Neural cell (in vitro differentiated cells): ENCODE results near the gene SNX22. TPM values are rescaled to one million over a fixed set of nuclear protein-coding genes. Genes with fewer than 3 reads are reported as not detected.

Source experiments
- H2AFZ ChIP-seq: fragments of 200-600, 300-800 bp; sonication (generic), shearing (Covaris generic); 2 replicates; pipeline ENCODE4 v1.6.0; 2014; ENCODE audit warnings: low read depth, mild to moderate bottlenecking, antibody characterized with exemption, low read length, moderate library complexity
- H3F3A ChIP-seq: fragments of 200-600 bp; shearing (Covaris generic); 2 replicates; pipeline ENCODE4 v1.6.1; 2016; ENCODE audit warnings: mild to moderate bottlenecking, moderate library complexity, mixed read lengths, antibody characterized with exemption, low read length; ENCODE audit not compliant: insufficient read depth, poor library complexity, severe bottlenecking
- H3K27ac ChIP-seq: fragments of 200-600, 300-800 bp; sonication (generic), shearing (Covaris generic); 2 replicates; pipeline ENCODE4 v1.5.1; 2014; ENCODE audit warnings: mild to moderate bottlenecking, low read length, moderate library complexity
- H3K27me3 ChIP-seq: fragments of 300-800, 200-600 bp; sonication (generic), shearing (Covaris generic); 2 replicates; pipeline ENCODE4 v1.6.0; 2014; ENCODE audit warnings: mild to moderate bottlenecking, low read depth, low read length, moderate library complexity; ENCODE audit not compliant: insufficient read depth
- H3K36me3 ChIP-seq: fragments of 300-800, 200-600 bp; sonication (generic), shearing (Covaris generic); 2 replicates; pipeline ENCODE4 v1.5.1; 2014; ENCODE audit warnings: mild to moderate bottlenecking, antibody characterized with exemption, low read length, moderate library complexity; ENCODE audit not compliant: insufficient read depth
- H3K4me2 ChIP-seq: fragments of 300-800, 200-600 bp; sonication (generic), shearing (Covaris generic); 2 replicates; pipeline ENCODE4 v1.6.0; 2014; ENCODE audit warnings: mild to moderate bottlenecking, low read length
- H3K4me3 ChIP-seq: fragments of 300-800, 200-600 bp; sonication (generic), shearing (Covaris generic); 2 replicates; pipeline ENCODE4 v1.5.1; 2014; ENCODE audit warnings: mild to moderate bottlenecking, low read length, moderate library complexity
- H3K79me2 ChIP-seq: fragments of 200-600 bp; shearing (Covaris generic); replicated peaks from 2 replicates; pipeline ENCODE4 v1.6.0; 2014; ENCODE audit warnings: mild to moderate bottlenecking, low read length, moderate library complexity; ENCODE audit not compliant: insufficient read depth
- H3K9ac ChIP-seq: fragments of 300-800, 200-600 bp; sonication (generic), shearing (Covaris generic); 2 replicates; pipeline ENCODE4 v1.6.1; 2016; ENCODE audit warnings: mild to moderate bottlenecking, low read length, mixed read lengths
- H3K9me2 ChIP-seq: fragments of 200-600 bp; shearing (Covaris generic); 2 replicates; pipeline ENCODE4 v1.6.1; 2016; ENCODE audit warnings: mild to moderate bottlenecking, low read length, mixed read lengths; ENCODE audit not compliant: insufficient read depth
- H3K9me3 ChIP-seq: fragments of 200-600, 300-800 bp; sonication (generic), shearing (Covaris generic); 2 replicates; pipeline ENCODE4 v1.6.1; 2016; ENCODE audit warnings: mild to moderate bottlenecking, mixed run types, low read length, moderate library complexity, mixed read lengths
- H4K20me1 ChIP-seq: fragments of 200-600 bp; shearing (Covaris generic); 2 replicates; pipeline ENCODE4 v1.6.1; 2016; ENCODE audit warnings: mild to moderate bottlenecking, mixed run types; ENCODE audit not compliant: insufficient read depth
- EP300 ChIP-seq: fragments of 450-650 bp; conservative IDR thresholded peaks from 2 replicates; pipeline ENCODE4 v1.6.1; 2014; ENCODE audit warnings: antibody characterized with exemption, mild to moderate bottlenecking, moderate library complexity; ENCODE audit not compliant: poor library complexity, severe bottlenecking
- EZH2 ChIP-seq: fragments of 200-600, 300-800 bp; shearing (Covaris generic), sonication (generic); IDR thresholded peaks from 2 replicates; pipeline ENCODE4 v1.6.1; 2014; ENCODE audit warnings: antibody characterized with exemption, low read length, borderline replicate concordance, mild to moderate bottlenecking; ENCODE audit not compliant: insufficient read depth, poor library complexity, severe bottlenecking
- MXI1 ChIP-seq: fragments of 450-650 bp; conservative IDR thresholded peaks from 2 replicates; pipeline ENCODE4 v1.6.1; 2014; ENCODE audit warnings: antibody characterized with exemption, mild to moderate bottlenecking; ENCODE audit not compliant: poor library complexity, severe bottlenecking
- POLR2AphosphoS5 ChIP-seq: IDR thresholded peaks from 2 replicates; pipeline ENCODE4 v1.6.1; 2012
- RAD21 ChIP-seq: fragments of 450-650 bp; conservative IDR thresholded peaks from 2 replicates; pipeline ENCODE4 v1.6.1; 2014; ENCODE audit warnings: antibody characterized with exemption, mild to moderate bottlenecking, moderate library complexity
- SMC3 ChIP-seq: fragments of 450-650 bp; conservative IDR thresholded peaks from 2 replicates; pipeline ENCODE4 v1.6.1; 2014; ENCODE audit warnings: antibody characterized with exemption, mild to moderate bottlenecking, moderate library complexity; ENCODE audit not compliant: poor library complexity
- TAF1 ChIP-seq: IDR thresholded peaks from 2 replicates; pipeline ENCODE4 v1.6.1; 2012; ENCODE audit warnings: low read depth
- polyA plus RNA-seq: library from polyadenylated mRNA; depleted of rRNA; stranded (reverse); fragments of >200 nt; gene quantifications from 2 replicates; pipeline ENCODE4 v1.2.3, GENCODE V29; 2014
- TF ChIP-seq, protein P1 (sequence below): IDR thresholded peaks from 2 replicates; pipeline ENCODE4 v1.6.1; 2012; ENCODE audit warnings: borderline replicate concordance
- TF ChIP-seq, protein P2 (sequence below): fragments of 450-650 bp; IDR thresholded peaks from 2 replicates; pipeline ENCODE4 v1.5.1; 2014; ENCODE audit warnings: antibody characterized with exemption, mild to moderate bottlenecking, moderate library complexity; ENCODE audit not compliant: poor library complexity, severe bottlenecking

Gene SNX22
- polyA plus RNA-seq, 1 donor from 2014 or later: 0.73 TPM

DNA sequence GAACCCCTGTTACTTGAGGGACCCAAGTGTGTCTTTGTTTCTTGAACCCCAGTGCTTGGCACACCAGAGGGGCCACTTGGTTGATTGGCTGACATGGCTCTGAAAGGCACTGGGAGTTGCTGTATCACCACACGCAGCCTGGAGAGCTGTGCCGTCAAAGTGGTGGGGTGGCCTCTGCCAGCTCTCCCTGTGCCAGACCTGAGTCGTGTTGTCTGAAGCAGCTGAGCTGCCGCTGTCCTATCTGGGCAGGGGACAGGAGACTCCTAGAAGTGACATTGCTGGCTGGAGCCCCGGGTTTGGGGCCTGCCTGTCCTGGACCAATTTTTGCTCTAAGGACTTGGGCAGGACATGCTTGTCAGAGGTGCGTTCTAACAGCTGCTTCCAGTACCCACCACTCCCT is 5.5 kb upstream of the SNX22 start:
- H3K79me2 ChIP-seq: no peaks in the 10 kb centered on the region
- no peaks in the 10 kb centered on the region for H3K36me3 ChIP-seq
- H3K27me3 ChIP-seq: peaks cover 2% of the 10 kb centered on the region
- no peak overlapping the region for H3K9ac ChIP-seq
- no peak overlapping the region for H3K4me3 ChIP-seq
- H2AFZ ChIP-seq: no peak overlapping the region
- H3K4me2 ChIP-seq: no peak overlapping the region
- H3K27ac ChIP-seq: no peak overlapping the region
- H4K20me1 ChIP-seq: no peaks in the 10 kb centered on the region
- no peaks in the 10 kb centered on the region for H3F3A ChIP-seq
- no peaks in the 10 kb centered on the region for H3K9me2 ChIP-seq
- TF ChIP-seq RAD21: no peak
- TF ChIP-seq, protein P1, sequence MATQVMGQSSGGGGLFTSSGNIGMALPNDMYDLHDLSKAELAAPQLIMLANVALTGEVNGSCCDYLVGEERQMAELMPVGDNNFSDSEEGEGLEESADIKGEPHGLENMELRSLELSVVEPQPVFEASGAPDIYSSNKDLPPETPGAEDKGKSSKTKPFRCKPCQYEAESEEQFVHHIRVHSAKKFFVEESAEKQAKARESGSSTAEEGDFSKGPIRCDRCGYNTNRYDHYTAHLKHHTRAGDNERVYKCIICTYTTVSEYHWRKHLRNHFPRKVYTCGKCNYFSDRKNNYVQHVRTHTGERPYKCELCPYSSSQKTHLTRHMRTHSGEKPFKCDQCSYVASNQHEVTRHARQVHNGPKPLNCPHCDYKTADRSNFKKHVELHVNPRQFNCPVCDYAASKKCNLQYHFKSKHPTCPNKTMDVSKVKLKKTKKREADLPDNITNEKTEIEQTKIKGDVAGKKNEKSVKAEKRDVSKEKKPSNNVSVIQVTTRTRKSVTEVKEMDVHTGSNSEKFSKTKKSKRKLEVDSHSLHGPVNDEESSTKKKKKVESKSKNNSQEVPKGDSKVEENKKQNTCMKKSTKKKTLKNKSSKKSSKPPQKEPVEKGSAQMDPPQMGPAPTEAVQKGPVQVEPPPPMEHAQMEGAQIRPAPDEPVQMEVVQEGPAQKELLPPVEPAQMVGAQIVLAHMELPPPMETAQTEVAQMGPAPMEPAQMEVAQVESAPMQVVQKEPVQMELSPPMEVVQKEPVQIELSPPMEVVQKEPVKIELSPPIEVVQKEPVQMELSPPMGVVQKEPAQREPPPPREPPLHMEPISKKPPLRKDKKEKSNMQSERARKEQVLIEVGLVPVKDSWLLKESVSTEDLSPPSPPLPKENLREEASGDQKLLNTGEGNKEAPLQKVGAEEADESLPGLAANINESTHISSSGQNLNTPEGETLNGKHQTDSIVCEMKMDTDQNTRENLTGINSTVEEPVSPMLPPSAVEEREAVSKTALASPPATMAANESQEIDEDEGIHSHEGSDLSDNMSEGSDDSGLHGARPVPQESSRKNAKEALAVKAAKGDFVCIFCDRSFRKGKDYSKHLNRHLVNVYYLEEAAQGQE: no peak
- no peak for TF ChIP-seq TAF1
- TF ChIP-seq SMC3: no peak
- no peak for TF ChIP-seq MXI1
- TF ChIP-seq, protein P2, sequence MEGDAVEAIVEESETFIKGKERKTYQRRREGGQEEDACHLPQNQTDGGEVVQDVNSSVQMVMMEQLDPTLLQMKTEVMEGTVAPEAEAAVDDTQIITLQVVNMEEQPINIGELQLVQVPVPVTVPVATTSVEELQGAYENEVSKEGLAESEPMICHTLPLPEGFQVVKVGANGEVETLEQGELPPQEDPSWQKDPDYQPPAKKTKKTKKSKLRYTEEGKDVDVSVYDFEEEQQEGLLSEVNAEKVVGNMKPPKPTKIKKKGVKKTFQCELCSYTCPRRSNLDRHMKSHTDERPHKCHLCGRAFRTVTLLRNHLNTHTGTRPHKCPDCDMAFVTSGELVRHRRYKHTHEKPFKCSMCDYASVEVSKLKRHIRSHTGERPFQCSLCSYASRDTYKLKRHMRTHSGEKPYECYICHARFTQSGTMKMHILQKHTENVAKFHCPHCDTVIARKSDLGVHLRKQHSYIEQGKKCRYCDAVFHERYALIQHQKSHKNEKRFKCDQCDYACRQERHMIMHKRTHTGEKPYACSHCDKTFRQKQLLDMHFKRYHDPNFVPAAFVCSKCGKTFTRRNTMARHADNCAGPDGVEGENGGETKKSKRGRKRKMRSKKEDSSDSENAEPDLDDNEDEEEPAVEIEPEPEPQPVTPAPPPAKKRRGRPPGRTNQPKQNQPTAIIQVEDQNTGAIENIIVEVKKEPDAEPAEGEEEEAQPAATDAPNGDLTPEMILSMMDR: no peak
- no peak for TF ChIP-seq EZH2
- no peak for TF ChIP-seq EP300
- TF ChIP-seq POLR2AphosphoS5: no peak
- H3K9me3 ChIP-seq: no peaks in the 10 kb centered on the region

DNA sequence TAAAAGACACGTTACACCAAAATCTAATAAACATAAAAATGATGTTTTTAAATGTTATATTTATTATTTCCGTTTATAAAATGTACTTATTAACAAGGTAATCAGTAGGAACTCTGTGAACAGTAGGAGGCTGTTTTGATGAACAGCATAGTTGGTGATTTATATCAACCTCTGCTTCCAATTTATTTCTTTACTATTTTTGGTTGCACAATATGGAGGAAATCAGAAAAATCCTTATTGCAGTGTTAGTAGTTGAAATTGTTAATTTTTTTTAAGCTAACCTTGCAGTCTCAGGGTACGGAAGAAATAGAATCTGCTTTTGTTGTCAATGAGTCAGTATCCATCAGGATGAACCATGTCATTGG is 5.0 kb upstream of the SNX22 start:
- Histone ChIP-seq H3K9me3 (no peaks in the 10 kb centered on the region), H3K4me2 (no peak overlapping the region), H2AFZ (no peak overlapping the region), H3K79me2 (no peaks in the 10 kb centered on the region), H3K4me3 (no peak overlapping the region), H4K20me1 (no peaks in the 10 kb centered on the region), H3F3A (no peaks in the 10 kb centered on the region), H3K27me3 (peaks cover 7% of the 10 kb centered on the region), H3K36me3 (no peaks in the 10 kb centered on the region), H3K27ac (no peak overlapping the region), H3K9me2 (no peaks in the 10 kb centered on the region), H3K9ac (no peak overlapping the region)
- TF ChIP-seq MXI1: no peak
- TF ChIP-seq, protein P1: no peak
- TF ChIP-seq EZH2: no peak
- TF ChIP-seq SMC3: no peak
- TF ChIP-seq POLR2AphosphoS5: no peak
